Skeletal muscle tissue (tissue), 4 donors: Measurements from ENCODE around the gene SLC12A9. TPM values are rescaled to one million over a fixed set of nuclear protein-coding genes. Genes with fewer than 3 reads are reported as not detected.
"Not testable (repeated sequence)": the region's sequence is repeated elsewhere in the genome, so short reads cannot be mapped to it uniquely, and the experiment has no call there.

Experiments
- H3K27ac ChIP-seq: one replicate; pipeline ENCODE4 v1.7.0; 2013; ENCODE audit warnings: mild to moderate bottlenecking, low read depth, low read length, inconsistent platforms
- H3K27me3 ChIP-seq, 3 donors: one replicate each; pipeline ENCODE4 v1.7.0; 2013; ENCODE audit warnings: low read length in 3 of 3; ENCODE audit not compliant: control insufficient read depth in 3 of 3, insufficient read depth in 3 of 3
- H3K36me3 ChIP-seq, 3 donors: one replicate each; pipeline ENCODE4 v1.7.0; 2013; ENCODE audit warnings: low read length in 3 of 3; ENCODE audit not compliant: control insufficient read depth in 3 of 3, insufficient read depth in 3 of 3
- H3K4me1 ChIP-seq, 3 donors: one replicate each; pipeline ENCODE4 v1.7.0; 2013; ENCODE audit warnings: low read length in 3 of 3, mild to moderate bottlenecking in 3 of 3; ENCODE audit not compliant: control insufficient read depth in 3 of 3, insufficient read depth in 3 of 3
- H3K4me3 ChIP-seq, 3 donors: one replicate each; pipeline ENCODE4 v1.7.0; 2013; ENCODE audit warnings: low read length in 3 of 3
- H3K9ac ChIP-seq, 3 donors: one replicate each; pipeline ENCODE4 v1.7.0; 2013; ENCODE audit warnings: low read length in 3 of 3, mild to moderate bottlenecking in 3 of 3, moderate library complexity in 2 of 3, low read depth in 1 of 3
- H3K9me3 ChIP-seq, 3 donors: one replicate each; pipeline ENCODE4 v1.7.0; 2013; ENCODE audit warnings: low read length in 3 of 3; ENCODE audit not compliant: control insufficient read depth in 3 of 3
- total RNA-seq: library from RNA; depleted of rRNA; stranded (reverse); fragments of >200 nt; gene quantifications from one replicate; pipeline ENCODE4 v1.2.3, GENCODE V29; 2014
- donor health status: Osteomylitis.

The SLC12A9 gene
- total RNA-seq, 1 donor from 2014 or later, result 24.5 TPM

- Histone ChIP-seq H3K36me3 (peaks cover 0 to 5% (median 3%) of the 10 kb centered on the region in 3 donors), H3K27ac (no peak overlapping the region), H3K9ac (no peak overlapping the region), H3K4me1 (no peaks in the 10 kb centered on the region), H3K9me3 (no peaks in the 10 kb centered on the region), H3K4me3 (no peak overlapping the region), H3K27me3 (peaks cover 0 to 3% (median 0%) of the 10 kb centered on the region in 3 donors)
Observed at GRCh38 chr7:100812729-100813128, 39.8 kb upstream of the SLC12A9 start.

- not testable (repeated sequence) for H3K27ac ChIP-seq, H3K36me3 ChIP-seq
Observed at GRCh38 chr7:100816515-100816914, 36.0 kb upstream of the SLC12A9 start.

GRCh38 chr7:100817097-100817496, 35.4 kb upstream of the SLC12A9 start:
- Histone ChIP-seq H3K9me3 (no peaks in the 10 kb centered on the region), H3K36me3 (peaks cover 0 to 6% (median 4%) of the 10 kb centered on the region in 3 donors), H3K27ac (no peak overlapping the region), H3K4me1 (no peaks in the 10 kb centered on the region), H3K9ac (no peak overlapping the region), H3K4me3 (no peak overlapping the region), H3K27me3 (no peaks in the 10 kb centered on the region)

More at GRCh38 chr7:100816515-100816914, 36.0 kb upstream of the SLC12A9 start:
- not testable (repeated sequence) for H3K9ac ChIP-seq, H3K27me3 ChIP-seq, H3K4me3 ChIP-seq, H3K9me3 ChIP-seq, H3K4me1 ChIP-seq

GRCh38 chr7:100818366-100818765, 34.1 kb upstream of the SLC12A9 start:
- Histone ChIP-seq H3K9me3 (no peaks in the 10 kb centered on the region), H3K9ac (no peak overlapping the region), H3K27ac (no peak overlapping the region), H3K4me1 (no peaks in the 10 kb centered on the region), H3K4me3 (no peak overlapping the region), H3K27me3 (no peaks in the 10 kb centered on the region), H3K36me3 (peaks cover 0 to 6% (median 4%) of the 10 kb centered on the region in 3 donors)

- Histone ChIP-seq H3K9me3 (no peaks in the 10 kb centered on the region), H3K4me3 (no peak overlapping the region), H3K36me3 (peaks cover 0 to 6% (median 4%) of the 10 kb centered on the region in 3 donors), H3K27ac (no peak overlapping the region), H3K4me1 (no peaks in the 10 kb centered on the region), H3K9ac (no peak overlapping the region), H3K27me3 (no peaks in the 10 kb centered on the region)
Observed at GRCh38 chr7:100818825-100819224, 33.7 kb upstream of the SLC12A9 start.

GRCh38 chr7:100819586-100819985, 32.9 kb upstream of the SLC12A9 start:
- no peak overlapping the region for H3K27ac ChIP-seq
- H3K4me3 ChIP-seq, result no peak overlapping the region
- H3K9ac ChIP-seq, result no peak overlapping the region
- H3K4me1 ChIP-seq, result peaks cover 0 to 3% (median 0%) of the 10 kb centered on the region in 3 donors
- peaks cover 0 to 7% (median under 1%) of the 10 kb centered on the region in 3 donors for H3K27me3 ChIP-seq
- peaks cover 0 to 8% (median 4%) of the 10 kb centered on the region in 3 donors for H3K36me3 ChIP-seq
- H3K9me3 ChIP-seq, result no peaks in the 10 kb centered on the region

- H3K4me3 ChIP-seq, result no peak overlapping the region
- no peak overlapping the region for H3K27ac ChIP-seq
- peaks cover 0 to 14% (median 4%) of the 10 kb centered on the region in 3 donors for H3K4me1 ChIP-seq
- H3K9ac ChIP-seq, result no peak overlapping the region
- peaks cover 9 to 28% (median 19%) of the 10 kb centered on the region in 3 donors for H3K27me3 ChIP-seq
- no peaks in the 10 kb centered on the region for H3K9me3 ChIP-seq
- peaks cover 0 to 5% (median 4%) of the 10 kb centered on the region in 3 donors for H3K36me3 ChIP-seq
Observed at GRCh38 chr7:100822236-100823139, 30.0 kb upstream of the SLC12A9 start.

- Histone ChIP-seq H3K27me3 (peaks cover 16 to 34% (median 26%) of the 10 kb centered on the region in 3 donors), H3K4me1 (peaks cover 3 to 17% (median 9%) of the 10 kb centered on the region in 3 donors), H3K4me3 (no peak overlapping the region), H3K36me3 (peaks cover 0 to 5% (median 4%) of the 10 kb centered on the region in 3 donors), H3K27ac (no peak overlapping the region), H3K9ac (no peak overlapping the region), H3K9me3 (no peaks in the 10 kb centered on the region)
Observed at GRCh38 chr7:100823140-100823525, 29.4 kb upstream of the SLC12A9 start.

GRCh38 chr7:100823534-100823933, 29.0 kb upstream of the SLC12A9 start:
- no peak overlapping the region for H3K4me3 ChIP-seq
- no peak overlapping the region for H3K27ac ChIP-seq
- H3K9ac ChIP-seq, result no peak overlapping the region
- peaks cover 3 to 17% (median 9%) of the 10 kb centered on the region in 3 donors for H3K4me1 ChIP-seq
- no peaks in the 10 kb centered on the region for H3K9me3 ChIP-seq
- peaks cover 16 to 38% (median 29%) of the 10 kb centered on the region in 3 donors for H3K27me3 ChIP-seq
- peaks cover 0 to 5% (median 4%) of the 10 kb centered on the region in 3 donors for H3K36me3 ChIP-seq
